K562 (cell line): ENCODE measurements around the gene TGM1. TPM values are rescaled to one million over a fixed set of nuclear protein-coding genes. Genes with fewer than 3 reads are reported as not detected.

Source experiments
- ATAC-seq: fragments of 200-7000 bp; cut with Tn5 transposase; 3 replicates; pipeline ENCODE4 v1.9.1; 2020; ENCODE audit warnings: moderate library complexity
- BruUV-seq: library from RNA; stranded (reverse); fragments of 400-500 nt; replicated peaks from 2 replicates; lab custom pipeline; 2021; lab: Mats Ljungman, UMichigan
- CTCF ChIA-PET: fragments of 300-600 bp; formaldehyde crosslinking; extraction: SDS; loops from one replicate; lab custom pipeline; 2021; ENCODE audit warnings: low intra/inter-chr PET ratio; lab: Yijun Ruan, JAX
- POLR2A ChIA-PET: fragments of 300-600, 350-650 bp; sonication (Branson Sonifier 250); formaldehyde crosslinking; extraction: SDS; loops from one replicate; lab custom pipeline; 2021; ENCODE audit warnings: antibody characterized with exemption, inconsistent platforms; lab: Yijun Ruan, JAX
- DNase-seq, 4 experiments: peaks; one replicate each; pipeline versions ENCODE4 v3.0.0 to v3.0.0-alpha.2; 2011 to 2018; ENCODE audit warnings: low spot score in 3 of 4, mixed read lengths in 3 of 4; ENCODE audit errors: extremely low read depth in 1 of 4
- FAIRE-seq: peaks from 2 replicates; lab custom pipeline; 2011; peaks lifted over from hg19 to GRCh38; lab: Jason Lieb, UNC
- H2AFZ ChIP-seq: 2 replicates; pipeline ENCODE4 v1.6.0; 2011; ENCODE audit warnings: low read depth, low read length, control low read depth, inconsistent platforms
- H3K27ac ChIP-seq: fragments of 200-600 bp; 3 replicates; pipeline ENCODE4 v1.8.0; 2011; ENCODE audit warnings: low read depth, mild to moderate bottlenecking, control low read depth, inconsistent platforms, low read length, moderate library complexity, mixed read lengths; ENCODE audit errors: extremely low read depth
- H3K27me3 ChIP-seq, 2 experiments: fragments of 300-600 bp in 1 of 2; 2 replicates in 1 of 2; 3 replicates in 1 of 2; pipeline versions ENCODE4 v1.6.0 to v1.8.0; 2011; ENCODE audit warnings: inconsistent platforms in 2 of 2, low read length in 2 of 2, mild to moderate bottlenecking in 1 of 2, mixed read lengths in 1 of 2, moderate library complexity in 1 of 2; ENCODE audit not compliant: control insufficient read depth in 2 of 2, insufficient read depth in 2 of 2
- H3K36me3 ChIP-seq: fragments of 300-600 bp; 3 replicates; pipeline ENCODE4 v1.8.0; 2011; ENCODE audit warnings: mild to moderate bottlenecking, low read length, inconsistent platforms; ENCODE audit not compliant: control insufficient read depth, insufficient read depth
- H3K4me1 ChIP-seq, 2 experiments: fragments of 200-600 bp in 1 of 2; replicated peaks in 1 of 2; 2 replicates in 1 of 2; 3 replicates in 1 of 2; pipeline versions ENCODE4 v1.5.1 to v1.8.0; 2011; ENCODE audit warnings: inconsistent platforms in 2 of 2, low read length in 2 of 2, mild to moderate bottlenecking in 1 of 2, mixed read lengths in 1 of 2, moderate library complexity in 1 of 2; ENCODE audit not compliant: control insufficient read depth in 2 of 2, insufficient read depth in 2 of 2
- H3K4me2 ChIP-seq: 2 replicates; pipeline ENCODE4 v1.6.1; 2011; ENCODE audit warnings: low read length, control low read depth, inconsistent platforms, mixed read lengths; ENCODE audit not compliant: insufficient read depth
- H3K4me3 ChIP-seq: fragments of 200-600 bp; sonication (generic), shearing (Covaris generic); 2 replicates; pipeline ENCODE4 v1.5.1; 2016; ENCODE audit warnings: control low read depth, inconsistent platforms
- H3K79me2 ChIP-seq: fragments of 200-600 bp; 3 replicates; pipeline ENCODE4 v1.8.0; 2011; ENCODE audit warnings: low read length, inconsistent platforms; ENCODE audit not compliant: control insufficient read depth, insufficient read depth
- H3K9ac ChIP-seq, 2 experiments: 2 replicates each; pipeline versions ENCODE4 v1.6.0 to v1.6.1; 2011; ENCODE audit warnings: low read depth in 2 of 2, low read length in 2 of 2, control low read depth in 1 of 2, inconsistent platforms in 1 of 2, mild to moderate bottlenecking in 1 of 2, mixed read lengths in 1 of 2; ENCODE audit not compliant: insufficient read depth in 1 of 2
- H3K9me1 ChIP-seq: one replicate; pipeline ENCODE4 v1.6.0; 2011; ENCODE audit warnings: inconsistent platforms, mild to moderate bottlenecking, low read length, moderate library complexity; ENCODE audit not compliant: control insufficient read depth, insufficient read depth
- H3K9me3 ChIP-seq: replicated peaks from 2 replicates; pipeline ENCODE4 v1.5.1; 2011; ENCODE audit warnings: low read depth, low read length, inconsistent platforms; ENCODE audit not compliant: control insufficient read depth, insufficient read depth
- H4K20me1 ChIP-seq: replicated peaks from 2 replicates; pipeline ENCODE4 v1.6.1; 2011; ENCODE audit warnings: low read length, inconsistent platforms, mixed read lengths; ENCODE audit not compliant: control insufficient read depth, insufficient read depth
- CAMTA2 ChIP-seq: fragments of 250-450 bp; sonication (Bioruptor Pico); conservative IDR thresholded peaks from 2 replicates; pipeline ENCODE4 v1.5.1; 2022
- NCOA4 ChIP-seq: fragments of 450-650 bp; IDR thresholded peaks from 2 replicates; pipeline ENCODE4 v1.6.1; 2018; ENCODE audit warnings: mild to moderate bottlenecking; ENCODE audit not compliant: partially characterized antibody
- RBFOX2 ChIP-seq: fragments of 200-400 bp; formaldehyde crosslinking; IDR thresholded peaks from 2 replicates; pipeline ENCODE4 v1.6.1; 2017; ENCODE audit warnings: low read depth, mild to moderate bottlenecking, low read length, moderate library complexity
- SRSF9 ChIP-seq: fragments of 200-400 bp; formaldehyde crosslinking; IDR thresholded peaks from 2 replicates; pipeline ENCODE4 v1.6.1; 2017; ENCODE audit warnings: low read depth, low read length, borderline replicate concordance
- WGBS: fragments of 100-300 bp; shearing (Covaris generic); methylation state at CpG from one replicate; pipeline ENCODE4 v1.1.6; 2016; ENCODE audit warnings: low coverage, mixed read lengths; ENCODE audit not compliant: insufficient coverage; ENCODE audit errors: missing lambda C conversion rate; 5-methylcytosine and 5-hydroxymethylcytosine counted together
- in situ Hi-C: fragments of 300-500 bp; cut with MboI; formaldehyde crosslinking; loops from 4 replicates; pipeline ENCODE4 v1.15.0; 2018; ENCODE audit warnings: inconsistent platforms, mixed read lengths
- intact Hi-C: fragments of 100-400 bp; cut with micrococcal nuclease; formaldehyde crosslinking; loops from 2 replicates; pipeline ENCODE4 v1.14.2; 2022
- polyA plus RNA-seq, 8 experiments: library from polyadenylated mRNA; depleted of rRNA in 4 of 8; stranded (reverse) in 5 of 8; unstranded in 3 of 8; fragments of >200 nt; fragmentation: Nextera tagmentation in 2 of 8; fragmentation: Illumina TruSeq in 1 of 8; extraction: Ambion mirVana in 2 of 8; extraction: Trizol in 1 of 8; gene quantifications; 2 replicates each; pipeline versions ENCODE4 v1.2.1 to v1.2.3, GENCODE V29; 2011 to 2014; ENCODE audit warnings: inconsistent platforms in 1 of 8, missing spikeins in 1 of 8
- total RNA-seq, 7 experiments: library from RNA; depleted of rRNA in 6 of 7; stranded (reverse); fragments of >200 nt in 6 of 7; fragmentation: Illumina TruSeq in 2 of 7; extraction: Trizol in 2 of 7; gene quantifications; 2 replicates each; pipeline versions ENCODE4 v1.2.1 to v1.2.3, GENCODE V29; 2011 to 2021; ENCODE audit warnings: low replicate concordance in 1 of 7

Gene TGM1
- total and polyA plus RNA-seq, 9 of the 15 experiments (the other 6 are each of a cell fraction or from before 2014, with no cell fraction given) = 0.13 to 4.4 (median 0.88) TPM

DNA sequence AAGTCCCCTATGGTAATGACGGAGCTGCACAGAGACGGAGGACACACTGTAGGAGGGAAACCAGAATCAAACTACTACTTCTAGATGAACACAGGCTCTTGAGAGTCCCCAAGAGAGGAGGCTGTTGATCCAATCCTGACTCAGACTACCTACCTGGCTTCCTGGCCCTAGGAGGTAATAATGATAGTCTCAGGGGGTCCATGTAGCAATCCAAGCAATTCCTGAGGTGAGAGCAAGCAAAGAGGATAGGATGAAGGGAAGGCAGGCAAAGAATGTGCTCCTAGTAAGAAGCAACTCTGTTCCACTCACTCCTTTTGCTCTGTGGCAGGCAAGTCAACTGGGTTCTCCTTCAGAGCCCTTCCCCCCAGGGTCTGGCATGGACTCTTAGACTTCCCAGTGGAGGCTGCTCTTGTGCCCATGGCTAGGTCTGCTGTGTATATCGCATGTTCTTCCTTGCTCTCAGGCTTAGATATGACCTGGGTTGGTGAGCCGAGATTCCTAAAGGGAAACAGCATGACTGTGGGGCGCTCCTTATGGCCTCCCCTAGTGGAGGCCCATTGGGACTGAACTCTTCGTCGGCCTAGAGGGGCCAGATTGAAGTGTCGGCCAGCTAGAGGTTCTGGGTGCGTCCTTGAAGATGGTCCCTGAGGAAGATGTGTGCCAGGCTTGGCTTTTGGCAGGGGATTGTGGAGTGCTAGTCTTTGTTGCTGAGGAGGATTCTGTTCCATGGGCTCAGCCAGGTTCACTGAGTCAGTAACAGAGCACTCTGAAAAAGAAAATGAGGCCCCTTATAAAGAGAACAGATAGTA lies 22.7 kb downstream of the TGM1 start:
- Histone ChIP-seq H3K4me1 (peaks cover 13 to 15% of the 10 kb centered on the region in 2 experiments; a peak in 4 of 5 replicates), H4K20me1 (no peaks in the 10 kb centered on the region; the same call in 1 of the 2 replicates), H3K4me2 (no peak overlapping the region), H3K27me3 (no peaks in the 10 kb centered on the region), H3K9me3 (no peaks in the 10 kb centered on the region)
- in situ Hi-C loops = loop anchor here (5.0 to 10.0 kb wide), 2 partner anchors 57 to 194 kb away; partner anchors contain the start of genes DHRS1 and NOP9
- 82% methylated on average over 9 of the region's 9 CpGs for WGBS
- DNase-seq (no peak), FAIRE-seq (no peak)
- CTCF ChIA-PET = no interaction called here
- TF ChIP-seq RBFOX2 (0 out of 2 replicates have a peak, but pooled peaks have one; percentile 25), CAMTA2 (CRISPR knock-in tag) (no peak), SRSF9 (no peak), NCOA4 (no peak)
- TF ChIP-seq, all 486 proteins: peak for 1
- ATAC-seq = no peak
- Histone ChIP-seq H3K4me3 (no peak overlapping the region), H2AFZ (no peak overlapping the region), H3K27ac (no peak overlapping the region), H3K79me2 (peaks cover 10% of the 10 kb centered on the region; the same call in 2 of the 3 replicates), H3K9me1 (no peaks in the 10 kb centered on the region), H3K9ac (peak overlapping the region in 1 of 2 experiments; percentile 58; a peak in 1 of 4 replicates), H3K36me3 (peaks cover 57% of the 10 kb centered on the region)
- intact Hi-C loops = no loop called here
- BruUV-seq = no TSS peak
- POLR2A ChIA-PET = interaction anchor here (1.1 kb wide), 1 partner anchor 59 kb away, joined by 4 read pairs; the partner anchor contains the start of genes DHRS1 and NOP9
